ENCODE results near the gene AAK1.
"Not testable (repeated sequence)": the region's sequence is repeated elsewhere in the genome, so short reads cannot be mapped to it uniquely, and the experiment has no call there.

AAK1 gene

DNA sequence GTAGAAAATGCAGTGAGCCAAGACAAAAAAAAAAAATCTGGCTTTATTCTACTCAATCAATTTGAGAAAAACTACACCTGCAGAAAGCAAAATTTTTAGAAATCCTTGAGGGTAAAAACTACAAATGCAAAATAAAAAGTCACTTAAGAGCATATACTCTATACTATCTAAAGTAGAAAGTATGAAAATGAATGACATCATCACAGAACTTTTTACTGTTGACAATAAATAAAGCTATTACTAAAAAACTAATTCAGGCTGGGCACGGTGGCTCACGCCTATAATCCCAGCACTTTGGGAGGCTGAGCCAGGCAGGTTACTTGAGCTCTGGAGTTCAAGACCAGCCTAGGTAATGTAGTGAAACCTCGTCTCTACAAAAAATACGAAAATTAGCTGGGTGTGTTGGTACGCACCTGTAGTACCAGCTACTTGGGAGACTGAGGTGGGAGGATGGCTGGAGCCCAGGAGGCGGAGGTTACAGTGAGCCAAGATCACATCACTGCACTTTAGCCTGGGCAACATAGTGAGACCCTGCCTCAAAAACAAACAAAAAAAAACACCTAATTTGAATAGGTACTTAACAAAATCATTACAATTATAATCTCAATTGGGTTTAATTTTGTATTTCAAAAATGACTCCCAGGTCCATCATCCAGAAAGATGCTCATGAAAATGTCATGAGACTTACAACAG, 213.9 kb downstream of the AAK1 start:
- Histone ChIP-seq H3K9me3 (ENCODE audit: control insufficient read depth, insufficient read depth, low read depth, low read length) (no peaks in the 10 kb centered on the region), H3K9ac (ENCODE audit: low read length) (no peak overlapping the region), H3K4me1 (ENCODE audit: control insufficient read depth, insufficient read depth, low read length) (no peaks in the 10 kb centered on the region), H3K4me3 (ENCODE audit: low read depth, low read length) (no peak overlapping the region), H3K36me3 (ENCODE audit: control insufficient read depth, insufficient read depth, low read length) (peaks cover 47% of the 10 kb centered on the region), H3K27ac (ENCODE audit: low read depth, low read length) (no peak overlapping the region), H3K27me3 (ENCODE audit: control insufficient read depth, insufficient read depth, low read length) (no peaks in the 10 kb centered on the region)

DNA sequence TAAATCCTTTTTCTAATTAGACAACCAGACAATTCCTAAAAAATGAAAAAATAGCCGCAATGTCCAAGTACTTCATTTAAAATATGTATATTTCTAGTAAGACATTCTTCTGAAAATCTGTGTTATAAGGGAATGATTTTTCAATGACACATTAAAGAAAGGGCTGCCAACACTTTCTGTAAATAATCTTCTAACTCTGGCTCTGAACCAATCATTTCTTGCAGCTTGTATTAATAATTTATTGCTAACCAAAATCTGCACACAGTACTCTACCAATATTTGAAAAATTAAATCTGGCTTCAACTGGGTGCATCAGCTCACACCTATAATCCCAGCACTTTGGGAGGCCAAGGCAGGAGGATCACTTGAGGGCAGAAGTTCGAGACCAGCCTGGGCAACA, 214.6 kb downstream of the AAK1 start:
- Histone ChIP-seq H3K27ac (ENCODE audit: low read depth, low read length) (no peak overlapping the region), H3K9me3 (ENCODE audit: control insufficient read depth, insufficient read depth, low read depth, low read length) (no peaks in the 10 kb centered on the region), H3K4me1 (ENCODE audit: control insufficient read depth, insufficient read depth, low read length) (no peaks in the 10 kb centered on the region), H3K36me3 (ENCODE audit: control insufficient read depth, insufficient read depth, low read length) (peaks cover 47% of the 10 kb centered on the region), H3K27me3 (ENCODE audit: control insufficient read depth, insufficient read depth, low read length) (no peaks in the 10 kb centered on the region), H3K4me3 (ENCODE audit: low read depth, low read length) (no peak overlapping the region), H3K9ac (ENCODE audit: low read length) (no peak overlapping the region)

DNA sequence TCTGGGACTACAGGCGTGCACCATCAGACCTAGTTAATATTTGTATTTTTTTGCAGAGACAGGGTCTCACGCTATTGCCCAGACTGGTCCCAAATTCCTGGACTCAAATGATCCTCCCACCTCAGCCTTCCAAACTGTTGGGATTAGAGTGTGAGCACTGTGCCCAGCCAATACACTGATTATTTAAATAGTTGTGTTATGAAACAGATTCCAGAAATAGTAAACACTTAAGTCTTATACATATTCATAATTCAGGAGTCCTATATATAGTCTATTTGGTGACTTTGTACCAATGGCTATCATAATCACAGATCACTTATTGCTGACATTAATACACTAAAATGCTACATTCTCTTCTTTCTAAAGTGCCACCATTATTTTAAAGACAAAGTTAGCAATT, 219.1 kb downstream of the AAK1 start:
- no peaks in the 10 kb centered on the region for H3K9me3 ChIP-seq (ENCODE audit: control insufficient read depth, insufficient read depth, low read depth, low read length)
- H3K4me1 ChIP-seq (ENCODE audit: control insufficient read depth, insufficient read depth, low read length) = no peaks in the 10 kb centered on the region
- no peaks in the 10 kb centered on the region for H3K27me3 ChIP-seq (ENCODE audit: control insufficient read depth, insufficient read depth, low read length)
- no peak overlapping the region for H3K27ac ChIP-seq (ENCODE audit: low read depth, low read length)
- H3K36me3 ChIP-seq (ENCODE audit: control insufficient read depth, insufficient read depth, low read length) = peaks cover 45% of the 10 kb centered on the region
- H3K9ac ChIP-seq (ENCODE audit: low read length) = no peak overlapping the region
- H3K4me3 ChIP-seq (ENCODE audit: low read depth, low read length) = no peak overlapping the region

DNA sequence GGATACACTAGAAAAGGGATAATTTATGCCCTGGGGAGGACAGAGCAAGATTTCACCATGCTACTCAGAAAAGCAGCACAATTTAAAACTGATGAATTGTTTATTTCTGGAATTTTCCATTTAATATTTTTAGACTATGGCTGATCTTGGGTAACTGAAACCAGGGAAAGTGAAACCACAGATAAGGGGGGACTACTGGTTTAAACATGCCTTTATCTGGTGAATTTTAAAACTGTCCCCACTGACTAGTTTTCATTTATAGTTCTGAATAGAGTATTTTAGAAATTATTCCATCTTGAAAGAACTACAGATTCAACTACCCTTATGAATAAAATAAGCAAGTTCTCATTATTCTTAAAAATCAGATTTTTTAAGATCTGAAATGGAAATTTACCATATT, 221.3 kb downstream of the AAK1 start:
- no peaks in the 10 kb centered on the region for H3K4me1 ChIP-seq (ENCODE audit: control insufficient read depth, insufficient read depth, low read length)
- H3K4me3 ChIP-seq (ENCODE audit: low read depth, low read length) = no peak overlapping the region
- H3K9ac ChIP-seq (ENCODE audit: low read length) = no peak overlapping the region
- no peak overlapping the region for H3K27ac ChIP-seq (ENCODE audit: low read depth, low read length)
- H3K9me3 ChIP-seq (ENCODE audit: control insufficient read depth, insufficient read depth, low read depth, low read length) = no peaks in the 10 kb centered on the region
- H3K36me3 ChIP-seq (ENCODE audit: control insufficient read depth, insufficient read depth, low read length) = peaks cover 34% of the 10 kb centered on the region
- H3K27me3 ChIP-seq (ENCODE audit: control insufficient read depth, insufficient read depth, low read length) = no peaks in the 10 kb centered on the region

DNA sequence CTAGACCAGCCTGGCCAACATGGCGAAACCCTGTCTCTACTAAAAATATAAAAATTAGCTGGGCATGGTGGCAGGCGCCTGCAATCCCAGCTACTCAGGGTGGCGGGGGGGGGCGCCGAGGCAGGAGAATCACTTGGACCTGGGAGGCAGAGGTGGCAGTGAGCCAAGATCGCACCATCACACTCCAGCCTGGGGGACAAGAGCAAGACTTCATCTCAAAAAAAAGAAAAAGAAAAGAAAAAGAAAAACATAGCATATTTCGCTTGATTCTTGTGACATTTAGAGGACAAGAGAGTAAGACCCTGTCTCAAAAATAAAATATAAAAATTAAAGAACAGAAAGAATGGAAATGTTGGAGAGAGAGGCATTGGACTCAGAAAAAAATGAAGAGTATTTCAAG, 224.4 kb downstream of the AAK1 start:
- not testable (repeated sequence) for H3K4me3 ChIP-seq (ENCODE audit: low read depth, low read length); H3K27ac ChIP-seq (ENCODE audit: low read depth, low read length); H3K4me1 ChIP-seq (ENCODE audit: control insufficient read depth, insufficient read depth, low read length); H3K9ac ChIP-seq (ENCODE audit: low read length); H3K9me3 ChIP-seq (ENCODE audit: control insufficient read depth, insufficient read depth, low read depth, low read length); H3K27me3 ChIP-seq (ENCODE audit: control insufficient read depth, insufficient read depth, low read length)
- H3K36me3 ChIP-seq (ENCODE audit: control insufficient read depth, insufficient read depth, low read length) = peaks cover 42% of the 10 kb centered on the region

DNA sequence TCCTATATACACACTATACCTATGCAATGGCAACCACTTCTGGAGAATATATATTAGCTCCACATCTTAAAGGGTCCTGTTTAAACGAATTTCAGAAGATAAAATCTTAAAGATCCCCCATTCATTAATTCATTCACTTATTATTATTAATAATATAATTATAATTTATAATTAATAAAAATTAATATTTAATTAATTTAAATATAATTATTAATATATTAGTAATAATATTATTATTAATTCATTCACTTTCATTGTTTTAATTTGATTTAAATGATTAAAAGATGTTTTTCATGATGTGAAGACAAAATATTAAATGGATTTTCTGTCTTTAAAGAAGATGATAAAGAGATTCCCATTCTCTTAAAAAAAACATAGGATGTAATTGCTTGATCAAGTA, 227.4 kb downstream of the AAK1 start:
- Histone ChIP-seq H3K9me3 (ENCODE audit: control insufficient read depth, insufficient read depth, low read depth, low read length) (no peaks in the 10 kb centered on the region), H3K4me3 (ENCODE audit: low read depth, low read length) (no peak overlapping the region), H3K27ac (ENCODE audit: low read depth, low read length) (no peak overlapping the region), H3K4me1 (ENCODE audit: control insufficient read depth, insufficient read depth, low read length) (no peaks in the 10 kb centered on the region), H3K9ac (ENCODE audit: low read length) (no peak overlapping the region), H3K27me3 (ENCODE audit: control insufficient read depth, insufficient read depth, low read length) (no peaks in the 10 kb centered on the region), H3K36me3 (ENCODE audit: control insufficient read depth, insufficient read depth, low read length) (peaks cover 40% of the 10 kb centered on the region)

Data from HUES6 (cell line).